Lower leg skin (tissue), 4 donors: ENCODE data around the gene LRRFIP1. TPM values are rescaled to one million over a fixed set of nuclear protein-coding genes. Genes with fewer than 3 reads are reported as not detected.

Experiments
- DNase-seq, 2 donors: peaks; one replicate each; pipeline ENCODE4 v3.0.0-alpha.2; 2019; ENCODE audit warnings: low spot score in 2 of 2
- H3K4me3 ChIP-seq: fragments of 200-600 bp; sonication (generic); 2 replicates; pipeline ENCODE4 v1.5.1; 2017; ENCODE audit warnings: mild to moderate bottlenecking, low read depth; ENCODE audit not compliant: poor library complexity, severe bottlenecking
- POLR2A ChIP-seq, 2 donors: fragments of 450-650 bp; IDR thresholded peaks; one replicate each; pipeline ENCODE4 v1.6.1; 2016 to 2017; ENCODE audit warnings: antibody characterized with exemption in 2 of 2, mild to moderate bottlenecking in 1 of 2, moderate library complexity in 1 of 2
- WGBS, 2 donors: methylation state at CpG; one replicate each; pipeline ENCODE4 v1.1.5; 2018; 5-methylcytosine and 5-hydroxymethylcytosine counted together
- intact Hi-C: fragments of 100-400 bp; cut with DNase I; formaldehyde crosslinking; loops from one replicate; pipeline ENCODE4 v1.15.0; 2023; ENCODE audit warnings: low total_unique reads
- total RNA-seq, 4 donors: library from RNA; depleted of rRNA; stranded (reverse); fragments of >200 nt; gene quantifications; one replicate each; pipeline ENCODE4 v1.1.0, GENCODE V29; 2016
- TF ChIP-seq, protein P1 (sequence below), 3 donors: fragments of 450-650 bp; IDR thresholded peaks; one replicate each; pipeline ENCODE4 v1.5.1; 2016; ENCODE audit warnings: antibody characterized with exemption in 3 of 3, mild to moderate bottlenecking in 3 of 3, moderate library complexity in 2 of 3

The LRRFIP1 gene
- total RNA-seq, 4 donors from 2014 or later: 45.5 to 88.0 (median 67.5) TPM

DNA sequence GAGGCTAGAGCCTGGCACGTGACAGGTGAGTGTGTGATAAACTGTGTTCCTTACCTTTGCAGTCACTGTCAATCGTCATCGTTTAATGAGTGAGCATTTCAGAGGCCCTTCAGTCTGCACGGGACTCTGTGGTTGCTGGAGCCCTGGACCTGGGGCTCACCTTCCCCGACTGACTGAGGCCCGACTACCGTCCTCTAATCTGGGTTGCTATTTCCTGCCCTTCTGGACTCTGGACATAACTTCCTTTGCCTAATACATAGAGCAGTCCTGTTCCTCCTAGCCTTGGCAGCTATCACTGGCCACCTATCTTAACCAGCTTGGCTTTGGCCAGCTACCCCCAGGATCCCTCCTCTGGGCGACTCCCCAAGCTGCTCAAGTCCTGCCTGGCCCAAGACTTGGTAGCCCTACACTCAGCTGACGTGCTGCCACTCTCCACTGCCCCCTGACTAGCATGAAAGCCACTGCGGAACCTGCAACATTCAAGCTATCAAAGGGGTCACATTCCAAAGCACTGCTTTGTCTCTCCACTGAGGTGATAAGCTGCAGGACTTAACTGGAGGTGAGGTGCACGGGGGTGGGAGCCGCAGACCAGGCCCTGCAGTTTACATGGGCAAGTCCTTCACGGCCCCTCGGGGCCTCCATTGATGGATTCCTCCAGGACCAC lies 25.8 kb upstream of the LRRFIP1 start:
- 92 to 95% methylated on average over 14 of the region's 14 CpGs for WGBS, 2 donors
- intact Hi-C loops: no loop called here

DNA sequence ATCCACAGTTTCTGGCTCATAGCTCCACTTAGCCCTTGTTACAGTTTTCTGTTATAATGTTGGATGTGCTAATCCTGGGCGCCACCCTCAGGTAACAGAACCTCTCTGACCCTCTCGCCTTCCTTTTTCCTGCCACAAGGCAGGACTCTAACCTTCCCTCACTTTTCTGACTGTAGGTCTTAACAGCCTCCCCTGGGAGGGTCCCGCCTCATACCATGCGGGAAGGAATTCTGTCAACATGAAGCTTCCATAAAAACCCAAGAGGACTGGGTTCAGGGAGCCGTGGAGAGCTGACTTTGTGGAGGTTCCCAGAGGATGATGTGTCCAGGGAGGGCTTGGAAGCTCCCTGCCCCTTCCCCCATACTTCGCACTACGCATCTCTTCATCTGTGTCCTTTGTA lies 25.0 kb upstream of the LRRFIP1 start:
- no peak for DNase-seq
- intact Hi-C loops: no loop called here
- 96 to 97% methylated on average over 7 of the region's 7 CpGs for WGBS, 2 donors
- TF ChIP-seq, protein P1, sequence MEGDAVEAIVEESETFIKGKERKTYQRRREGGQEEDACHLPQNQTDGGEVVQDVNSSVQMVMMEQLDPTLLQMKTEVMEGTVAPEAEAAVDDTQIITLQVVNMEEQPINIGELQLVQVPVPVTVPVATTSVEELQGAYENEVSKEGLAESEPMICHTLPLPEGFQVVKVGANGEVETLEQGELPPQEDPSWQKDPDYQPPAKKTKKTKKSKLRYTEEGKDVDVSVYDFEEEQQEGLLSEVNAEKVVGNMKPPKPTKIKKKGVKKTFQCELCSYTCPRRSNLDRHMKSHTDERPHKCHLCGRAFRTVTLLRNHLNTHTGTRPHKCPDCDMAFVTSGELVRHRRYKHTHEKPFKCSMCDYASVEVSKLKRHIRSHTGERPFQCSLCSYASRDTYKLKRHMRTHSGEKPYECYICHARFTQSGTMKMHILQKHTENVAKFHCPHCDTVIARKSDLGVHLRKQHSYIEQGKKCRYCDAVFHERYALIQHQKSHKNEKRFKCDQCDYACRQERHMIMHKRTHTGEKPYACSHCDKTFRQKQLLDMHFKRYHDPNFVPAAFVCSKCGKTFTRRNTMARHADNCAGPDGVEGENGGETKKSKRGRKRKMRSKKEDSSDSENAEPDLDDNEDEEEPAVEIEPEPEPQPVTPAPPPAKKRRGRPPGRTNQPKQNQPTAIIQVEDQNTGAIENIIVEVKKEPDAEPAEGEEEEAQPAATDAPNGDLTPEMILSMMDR (IDR thresholded peaks at IDR 0.05): no peak
- TF ChIP-seq POLR2A (IDR thresholded peaks at IDR 0.05): no peak
- H3K4me3 ChIP-seq: no peak overlapping the region

More for the DNA sequence above, 25.8 kb upstream of the LRRFIP1 start:
- H3K4me3 ChIP-seq: no peak overlapping the region
- TF ChIP-seq POLR2A (IDR thresholded peaks at IDR 0.05): no peak
- TF ChIP-seq, protein P1 (IDR thresholded peaks at IDR 0.05): no peak
- DNase-seq: no peak

DNA sequence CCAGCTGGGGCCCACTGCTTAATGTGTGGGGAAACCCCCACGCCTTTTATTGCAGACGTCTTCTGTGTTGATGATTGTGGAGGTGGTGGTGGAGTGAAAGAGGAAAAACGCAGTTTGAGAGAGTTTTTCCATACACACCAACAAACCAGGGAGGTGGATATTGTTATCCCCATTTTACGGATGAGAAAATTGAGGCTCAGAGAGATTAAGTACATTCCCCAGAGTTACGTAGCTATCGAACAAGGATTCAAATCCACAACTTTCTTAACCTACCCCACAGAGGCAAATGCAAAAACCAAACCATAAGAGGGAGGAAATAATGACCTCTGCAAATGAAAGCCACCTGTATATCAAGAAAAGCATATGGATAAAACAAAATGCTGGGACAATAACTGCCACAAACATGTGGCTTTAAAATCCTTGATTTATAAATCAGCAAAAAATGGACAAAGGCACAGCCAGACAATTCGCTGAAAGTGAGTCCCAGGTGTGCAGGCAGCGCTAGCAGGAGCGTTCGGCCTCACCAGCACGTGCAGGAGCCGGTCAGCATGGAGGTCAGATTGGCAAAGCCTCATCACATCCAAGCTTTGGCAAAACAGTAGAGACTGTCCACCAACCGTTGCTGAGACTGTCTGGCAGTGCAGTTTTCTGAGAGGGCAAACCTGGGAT lies 24.2 kb upstream of the LRRFIP1 start:
- intact Hi-C loops: no loop called here
- H3K4me3 ChIP-seq: no peak overlapping the region
- 74 to 77% methylated on average over 13 of the region's 13 CpGs for WGBS, 2 donors
- DNase-seq: no peak
- no peak for TF ChIP-seq POLR2A (IDR thresholded peaks at IDR 0.05)
- TF ChIP-seq, protein P1 (IDR thresholded peaks at IDR 0.05): no peak

DNA sequence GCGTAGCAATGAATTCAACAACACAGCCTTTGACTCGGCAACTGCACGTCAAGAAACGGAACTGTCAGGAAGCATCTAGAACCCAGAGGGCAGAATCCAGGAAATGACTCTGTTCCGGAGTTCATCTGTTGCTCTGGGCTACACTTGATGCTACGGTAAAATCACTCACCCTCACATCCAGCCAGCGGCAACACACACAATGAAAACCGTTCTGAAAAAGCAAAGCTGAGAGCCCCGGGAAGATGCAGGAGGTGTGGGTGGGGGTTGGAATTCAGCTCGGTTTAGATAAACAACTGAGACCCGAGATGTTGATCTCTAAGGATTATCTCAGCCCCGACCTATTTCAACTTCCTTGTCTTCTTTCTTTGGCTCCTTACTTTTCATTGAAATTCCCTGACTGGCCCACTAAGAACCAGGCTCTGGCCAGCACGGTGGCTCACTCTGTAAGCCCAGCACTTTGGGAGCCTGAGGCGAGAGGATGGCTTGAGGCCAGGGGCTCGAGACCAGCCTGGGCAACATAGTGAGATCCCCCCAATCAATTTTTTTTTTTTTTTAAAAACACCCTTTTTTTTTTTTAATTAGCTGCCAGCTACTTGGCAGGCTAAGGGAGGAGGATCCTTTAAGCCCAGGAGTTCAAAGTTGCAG lies 23.5 kb upstream of the LRRFIP1 start:
- TF ChIP-seq, protein P1 (IDR thresholded peaks at IDR 0.05): no peak
- no peak for TF ChIP-seq POLR2A (IDR thresholded peaks at IDR 0.05)
- intact Hi-C loops: no loop called here
- no peak overlapping the region for H3K4me3 ChIP-seq
- DNase-seq: peak; percentile 63 to 91
- WGBS, 2 donors: 19 to 21% methylated on average over 15 of the region's 15 CpGs

DNA sequence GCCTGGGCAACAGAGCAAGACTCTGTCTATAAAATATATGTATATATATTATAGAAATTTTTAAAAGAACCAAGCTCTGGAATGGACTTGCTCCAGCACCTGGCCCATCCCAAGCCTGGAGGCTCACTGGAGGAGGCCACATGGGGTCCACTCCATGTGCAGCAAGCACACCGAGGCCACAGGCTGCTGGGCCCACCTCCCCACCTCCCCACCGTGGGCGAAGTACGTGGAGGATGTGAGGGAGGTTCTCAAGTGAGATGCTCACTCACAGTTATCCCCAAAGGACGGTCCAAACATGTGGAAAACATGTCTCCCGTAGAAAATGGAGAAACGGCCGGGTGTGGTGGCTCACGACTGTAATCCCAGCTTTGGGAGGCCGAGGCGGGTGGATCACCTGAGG lies 23.0 kb upstream of the LRRFIP1 start:
- H3K4me3 ChIP-seq: no peak overlapping the region
- WGBS, 2 donors: 83 to 94% methylated on average over 11 of the region's 11 CpGs
- no peak for TF ChIP-seq POLR2A (IDR thresholded peaks at IDR 0.05)
- TF ChIP-seq, protein P1 (IDR thresholded peaks at IDR 0.05): no peak
- intact Hi-C loops: no loop called here
- DNase-seq: no peak
